RWPE1 (cell line): Measurements from ENCODE around the gene FGD4.

Source experiments
- CTCF ChIA-PET: fragments of 350-600 bp; sonication (Branson Sonifier 250); formaldehyde crosslinking; extraction: SDS; loops from one replicate; lab custom pipeline; 2021; lab: Yijun Ruan, JAX
- POLR2A ChIA-PET: fragments of 400-600 bp; formaldehyde crosslinking; extraction: SDS; loops from one replicate; lab custom pipeline; 2020; ENCODE audit warnings: antibody characterized with exemption; ENCODE audit not compliant: low non-redundant PET; lab: Yijun Ruan, JAX
- DNase-seq: peaks from one replicate; pipeline ENCODE4 v3.0.0; 2012; ENCODE audit warnings: low spot score
- H3K27ac ChIP-seq: fragments of 450-650 bp; 2 replicates; pipeline ENCODE4 v1.5.1; 2017
- TF ChIP-seq, protein P1 (sequence below): fragments of 450-650 bp; conservative IDR thresholded peaks from 2 replicates; pipeline ENCODE4 v1.5.1; 2017; ENCODE audit warnings: low read depth, mild to moderate bottlenecking

Gene FGD4

DNA sequence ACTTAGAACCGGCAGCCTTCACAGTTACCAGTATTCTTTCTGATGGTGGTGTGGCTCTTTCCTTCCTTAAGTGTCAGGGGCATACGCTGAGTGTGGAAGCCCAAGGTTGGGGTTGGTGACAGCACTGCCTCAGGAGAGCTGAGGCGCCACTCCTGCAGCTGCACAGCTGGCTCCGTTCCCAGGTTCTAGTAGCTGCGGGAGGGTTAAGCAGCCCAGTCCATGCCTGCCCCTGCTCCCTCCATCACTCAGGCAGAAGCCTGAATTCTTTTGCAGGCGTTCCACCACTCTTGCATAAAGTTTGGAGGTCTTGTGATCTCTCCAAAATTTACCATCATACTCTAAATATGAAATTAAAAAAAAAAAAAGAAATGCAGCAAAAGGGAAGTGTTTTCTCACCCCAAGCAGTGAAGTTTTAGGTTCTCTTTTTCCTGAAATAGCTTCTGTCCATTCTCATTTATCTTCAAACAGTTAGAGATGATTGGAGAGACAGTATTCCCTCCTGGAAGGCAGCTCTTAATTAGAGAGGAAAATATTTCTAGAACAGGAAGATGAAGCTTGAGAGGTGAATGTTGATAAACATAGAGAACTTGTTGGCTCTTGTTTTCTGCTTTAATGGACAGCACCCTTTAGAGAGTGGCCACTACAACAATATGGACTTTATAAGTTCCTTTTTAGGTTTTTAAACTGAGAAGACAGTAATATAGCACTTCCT, 136.1 kb downstream of the FGD4 start:
- CTCF ChIA-PET = interaction anchor here (0.7 kb wide), 1 partner anchor 122 kb away, joined by 3 read pairs; no protein-coding TSS in a partner anchor
- POLR2A ChIA-PET = no interaction called here
- H3K27ac ChIP-seq = peak overlapping the region; percentile 68
- peak; percentile 38 for DNase-seq
- TF ChIP-seq, protein P1, sequence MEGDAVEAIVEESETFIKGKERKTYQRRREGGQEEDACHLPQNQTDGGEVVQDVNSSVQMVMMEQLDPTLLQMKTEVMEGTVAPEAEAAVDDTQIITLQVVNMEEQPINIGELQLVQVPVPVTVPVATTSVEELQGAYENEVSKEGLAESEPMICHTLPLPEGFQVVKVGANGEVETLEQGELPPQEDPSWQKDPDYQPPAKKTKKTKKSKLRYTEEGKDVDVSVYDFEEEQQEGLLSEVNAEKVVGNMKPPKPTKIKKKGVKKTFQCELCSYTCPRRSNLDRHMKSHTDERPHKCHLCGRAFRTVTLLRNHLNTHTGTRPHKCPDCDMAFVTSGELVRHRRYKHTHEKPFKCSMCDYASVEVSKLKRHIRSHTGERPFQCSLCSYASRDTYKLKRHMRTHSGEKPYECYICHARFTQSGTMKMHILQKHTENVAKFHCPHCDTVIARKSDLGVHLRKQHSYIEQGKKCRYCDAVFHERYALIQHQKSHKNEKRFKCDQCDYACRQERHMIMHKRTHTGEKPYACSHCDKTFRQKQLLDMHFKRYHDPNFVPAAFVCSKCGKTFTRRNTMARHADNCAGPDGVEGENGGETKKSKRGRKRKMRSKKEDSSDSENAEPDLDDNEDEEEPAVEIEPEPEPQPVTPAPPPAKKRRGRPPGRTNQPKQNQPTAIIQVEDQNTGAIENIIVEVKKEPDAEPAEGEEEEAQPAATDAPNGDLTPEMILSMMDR = no peak

DNA sequence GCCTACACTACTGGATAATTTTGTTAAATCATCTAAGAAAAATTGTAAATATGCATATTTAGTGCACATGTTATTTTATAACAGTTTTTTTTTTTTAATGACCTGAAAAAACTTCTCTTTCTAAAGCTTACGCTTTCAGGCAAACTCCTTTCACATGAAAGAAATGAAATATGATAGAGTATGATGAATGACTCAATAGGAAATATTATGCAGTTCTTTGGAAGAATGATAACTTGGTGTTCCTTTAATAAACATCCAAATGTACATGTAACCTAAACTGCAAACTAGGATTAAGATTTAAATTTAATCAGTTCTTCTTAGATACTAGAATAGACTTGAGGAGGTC, 136.6 kb downstream of the FGD4 start:
- ChIA-PET CTCF (interaction anchor here (0.7 kb wide), 1 partner anchor 122 kb away, joined by 3 read pairs; no protein-coding TSS in a partner anchor), POLR2A (no interaction called here)
- TF ChIP-seq, protein P1 = no peak
- H3K27ac ChIP-seq = no peak overlapping the region
- no peak for DNase-seq

DNA sequence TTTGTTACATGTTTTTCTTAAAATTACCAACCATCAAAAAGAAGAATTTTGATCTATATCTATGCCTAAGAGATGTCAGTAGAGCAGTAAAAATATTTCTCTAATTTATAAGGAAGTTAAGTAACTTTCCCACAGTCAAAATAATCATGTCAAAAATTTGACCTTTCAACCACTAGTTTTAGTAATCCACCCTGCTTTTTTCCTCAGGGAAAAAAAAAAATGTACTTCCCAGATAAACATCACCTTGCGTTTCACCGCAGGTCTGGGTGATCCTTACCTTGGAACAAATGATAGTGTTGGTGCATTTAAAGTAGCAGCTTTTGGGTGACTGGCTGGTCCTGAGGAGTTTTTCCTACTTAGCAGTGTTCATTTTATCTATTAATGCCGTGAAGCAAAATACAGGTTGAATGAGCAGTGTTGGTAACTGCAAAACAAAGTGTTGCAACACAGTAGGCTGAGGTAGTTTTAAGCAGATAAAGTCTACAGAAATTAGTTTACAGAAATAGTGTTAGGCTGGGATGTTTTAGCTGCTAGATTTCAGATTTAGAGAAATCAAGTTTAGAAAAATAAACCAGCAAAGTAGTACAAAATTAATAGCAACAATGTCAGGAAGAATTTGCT, 142.5 kb downstream of the FGD4 start:
- ChIA-PET CTCF (no interaction called here), POLR2A (no interaction called here)
- no peak overlapping the region for H3K27ac ChIP-seq
- TF ChIP-seq, protein P1 = no peak
- no peak for DNase-seq

DNA sequence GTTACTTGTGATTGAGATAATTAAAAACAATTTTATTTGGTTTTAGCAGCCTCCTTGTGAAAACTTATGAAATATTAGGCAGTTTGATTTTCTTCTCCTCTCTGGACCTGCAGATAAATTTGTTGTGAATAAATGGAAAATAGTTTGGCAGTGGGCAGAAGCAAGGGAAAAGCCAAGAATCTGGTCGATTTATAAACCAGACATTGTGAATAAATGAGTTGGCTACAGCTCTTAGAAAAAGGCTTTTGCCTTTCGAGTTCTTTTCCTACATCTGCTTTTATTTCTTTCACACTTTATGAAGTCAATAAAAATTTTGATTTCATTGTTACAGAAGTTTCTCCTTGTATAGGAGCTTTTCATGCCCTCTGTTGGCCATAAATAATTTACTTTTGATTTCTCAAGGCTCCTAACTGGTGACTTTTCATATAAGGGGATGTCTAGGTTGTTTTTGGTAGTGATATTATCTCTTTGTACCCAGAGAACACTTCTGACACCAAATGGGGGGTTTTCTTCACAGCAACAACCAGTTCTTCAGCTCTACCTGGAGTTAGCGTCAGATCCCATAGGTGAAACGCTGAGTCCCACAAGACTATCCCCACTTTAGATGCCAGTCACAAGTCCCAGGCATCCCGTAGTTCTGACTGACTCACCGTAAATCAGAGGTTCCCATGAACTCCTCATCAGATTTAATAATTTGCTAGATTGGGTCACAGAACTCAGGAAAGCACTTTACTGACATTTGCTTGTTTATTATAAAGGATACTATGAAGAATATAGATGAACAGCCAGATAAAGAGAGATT, 143.3 kb downstream of the FGD4 start:
- TF ChIP-seq, protein P1 = no peak
- no peak overlapping the region for H3K27ac ChIP-seq
- DNase-seq = no peak
- POLR2A ChIA-PET = no interaction called here
- CTCF ChIA-PET = interaction anchor here (0.6 kb wide), 1 partner anchor 9 kb away, joined by 3 read pairs; no protein-coding TSS in a partner anchor

DNA sequence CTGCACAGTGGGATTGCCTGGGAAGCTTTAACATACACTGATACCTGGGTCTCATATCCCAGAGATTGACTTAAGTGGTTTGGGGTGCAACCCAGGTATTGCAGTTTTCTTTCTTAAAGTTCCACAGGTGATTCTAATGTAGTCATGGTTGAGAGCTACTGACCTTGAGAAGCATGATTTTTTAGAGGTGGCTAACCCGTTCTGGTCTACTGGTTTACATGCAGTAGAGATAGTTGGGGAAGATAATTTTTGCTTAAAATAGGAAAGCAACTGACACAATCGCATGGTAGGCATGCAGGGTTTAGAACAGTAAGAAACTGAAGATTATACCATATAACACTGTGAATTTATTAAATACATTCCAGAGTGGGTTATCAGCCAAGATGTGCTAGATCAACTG, 145.5 kb downstream of the FGD4 start:
- TF ChIP-seq, protein P1 = no peak
- H3K27ac ChIP-seq = no peak overlapping the region
- DNase-seq = no peak
- ChIA-PET POLR2A (no interaction called here), CTCF (interaction anchor here (0.6 kb wide), 2 partner anchors 17 to 125 kb away, joined by 3 read pairs; no protein-coding TSS in a partner anchor)

DNA sequence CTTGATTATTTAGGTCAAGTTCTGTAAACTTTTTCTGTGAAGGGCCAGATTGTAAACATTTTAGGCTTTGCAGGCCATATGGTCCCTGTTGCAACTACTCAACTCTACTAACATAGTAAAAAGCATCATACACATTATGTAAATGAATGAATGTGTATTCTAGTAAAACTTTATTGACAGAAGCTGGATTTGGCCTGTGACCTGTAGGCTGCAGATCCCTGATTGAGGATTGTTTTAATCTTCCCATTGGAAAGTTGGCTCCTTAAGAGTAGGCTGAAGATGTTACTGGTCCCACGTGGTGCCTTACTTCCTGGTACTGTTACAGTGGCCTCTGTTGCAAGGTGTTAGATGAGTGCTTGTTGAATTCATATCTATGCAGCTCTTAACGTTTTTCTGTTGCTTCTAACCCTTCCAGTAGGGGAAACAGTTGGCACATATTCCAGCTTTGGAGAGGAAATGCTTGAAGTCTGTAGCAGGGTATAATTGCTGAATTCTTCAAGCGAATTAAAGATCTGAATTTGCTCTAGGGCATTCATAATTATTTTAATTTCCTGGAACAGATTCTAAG, 146.1 kb downstream of the FGD4 start:
- DNase-seq = no peak
- CTCF ChIA-PET = no interaction called here
- POLR2A ChIA-PET = no interaction called here
- no peak overlapping the region for H3K27ac ChIP-seq
- TF ChIP-seq, protein P1 = no peak
